SU-DHL-6 (cell line): ENCODE results near the gene GEMIN2.

Experiments
- CTCF ChIP-seq: fragments of 200-600 bp; sonication (generic); IDR thresholded peaks from one replicate; pipeline ENCODE4 v1.5.1; 2017; ENCODE audit warnings: antibody characterized with exemption, mild to moderate bottlenecking, low read length, moderate library complexity; ENCODE audit not compliant: insufficient read depth, poor library complexity, severe bottlenecking
- EZH2phosphoT487 ChIP-seq: fragments of 200-600 bp; sonication (generic), shearing (Covaris generic); conservative IDR thresholded peaks from 2 replicates; pipeline ENCODE4 v1.6.1; 2018; ENCODE audit warnings: mild to moderate bottlenecking, antibody characterized with exemption, low read length, moderate library complexity, mixed read lengths

- TF ChIP-seq CTCF (no peak), EZH2phosphoT487 (no peak)
Observed at GRCh38 chr14:39080886-39081285, 33.2 kb upstream of the GEMIN2 start.
